Activated CD4-positive, CD25-positive, alpha-beta regulatory T cell treated with anti-CD3 and anti-CD28 coated beads, Interleukin-2, amount 50 U/mL, for 24 hours (primary cell): Measurements from ENCODE around the gene UNKL.

Source experiments
- ATAC-seq, 2 donors: fragments of 150-1000 bp; cut with Tn5 transposase; one replicate each; pipeline ENCODE4 v1.10.0; 2021; ENCODE audit warnings: mild to moderate bottlenecking in 1 of 2, moderate library complexity in 1 of 2

Gene UNKL

DNA sequence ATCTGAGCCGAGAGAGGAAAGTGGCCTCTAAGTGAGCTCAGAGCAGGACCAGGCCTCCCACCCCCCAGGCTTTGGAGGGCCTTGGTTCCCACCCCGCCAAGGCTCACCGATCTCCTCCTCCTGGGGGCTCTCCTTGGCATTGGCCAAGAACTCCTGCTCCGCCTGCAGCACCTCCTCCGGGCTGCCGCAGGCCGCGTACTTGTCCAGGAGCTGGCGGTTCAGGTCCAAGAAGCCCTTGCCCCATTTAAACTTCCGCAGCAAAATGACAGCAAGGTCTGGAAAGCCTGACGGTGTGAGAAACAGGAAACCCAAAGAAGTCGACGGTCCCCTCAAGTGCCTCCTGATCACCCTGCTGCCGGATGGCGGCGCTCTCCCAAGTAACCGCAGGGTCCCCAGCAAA, 64.6 kb downstream of the UNKL start:
- ATAC-seq = no peak

DNA sequence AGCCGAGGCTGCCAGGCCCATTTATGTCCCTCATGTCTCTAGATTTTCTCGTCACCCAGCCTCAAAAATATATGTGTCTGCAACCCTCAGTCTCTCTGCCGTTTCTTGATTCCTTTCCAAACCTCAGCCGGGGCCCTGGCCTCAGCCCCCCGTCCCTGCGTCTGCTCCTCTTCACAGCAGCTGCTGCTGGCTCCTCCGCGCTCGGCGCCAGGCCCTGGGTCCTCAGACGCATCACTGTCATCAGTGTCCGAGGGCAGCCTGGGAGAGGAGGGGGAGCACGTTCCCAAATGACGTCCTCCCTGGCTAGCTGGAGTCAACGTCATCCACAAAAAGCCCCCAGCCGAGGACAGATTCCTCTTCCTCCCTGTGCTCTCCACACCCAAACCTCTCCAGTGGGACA, 65.2 kb downstream of the UNKL start:
- ATAC-seq = no peak

DNA sequence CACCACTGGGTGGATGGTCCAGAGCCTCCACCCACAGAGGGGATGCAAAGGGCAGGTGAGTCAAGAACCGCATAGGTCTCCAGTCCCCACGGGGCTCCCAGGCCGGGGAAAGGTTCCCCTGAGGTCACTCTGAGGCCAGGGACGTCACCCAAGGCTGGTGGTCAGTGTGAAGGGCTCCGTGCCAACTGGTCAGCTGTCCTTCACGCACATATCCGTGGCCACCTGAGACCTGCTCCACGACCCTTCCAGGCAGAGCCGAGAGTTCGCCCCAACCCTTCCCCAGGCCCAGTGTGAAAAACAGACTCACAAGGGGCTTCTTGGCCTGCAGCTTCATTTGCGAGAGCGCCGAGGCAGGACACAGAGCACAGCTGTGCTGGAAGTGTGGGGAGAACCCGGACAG, 65.6 kb downstream of the UNKL start:
- ATAC-seq = no peak

DNA sequence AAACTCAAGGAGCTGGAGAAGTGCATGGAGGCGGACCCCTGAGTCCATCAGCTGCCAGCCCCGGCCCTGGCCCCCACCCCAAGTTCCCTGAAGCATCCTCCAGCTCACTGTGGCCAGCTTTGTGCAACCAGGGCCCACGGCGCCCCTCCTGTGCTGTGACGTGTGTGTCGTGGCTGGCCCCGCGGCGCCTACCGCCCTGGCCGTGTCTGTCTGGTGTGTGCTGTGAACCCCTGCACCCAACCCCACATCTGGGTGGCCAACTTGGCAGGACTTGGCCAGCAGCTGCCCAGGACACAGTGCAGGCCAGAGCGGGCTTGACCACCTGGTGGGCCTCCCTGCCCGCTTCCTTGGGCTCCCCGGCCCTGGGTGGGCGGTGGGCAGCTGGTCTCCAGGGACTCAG, 66.1 kb downstream of the UNKL start:
- ATAC-seq = no peak

DNA sequence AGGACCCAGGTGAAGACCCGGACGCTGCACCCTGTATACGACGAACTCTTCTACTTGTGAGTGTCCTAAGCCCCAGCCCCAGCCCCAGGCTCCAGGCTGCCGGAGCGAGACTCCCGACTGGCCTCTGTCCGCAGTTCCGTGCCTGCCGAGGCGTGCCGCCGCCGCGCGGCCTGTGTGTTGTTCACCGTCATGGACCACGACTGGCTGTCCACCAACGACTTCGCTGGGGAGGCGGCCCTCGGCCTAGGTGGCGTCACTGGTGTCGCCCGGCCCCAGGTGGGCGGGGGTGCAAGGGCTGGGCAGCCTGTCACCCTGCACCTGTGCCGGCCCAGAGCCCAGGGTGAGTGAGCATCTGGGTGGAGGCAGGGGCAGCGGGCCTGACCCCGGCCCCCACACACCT, 66.5 kb downstream of the UNKL start:
- no peak for ATAC-seq

DNA sequence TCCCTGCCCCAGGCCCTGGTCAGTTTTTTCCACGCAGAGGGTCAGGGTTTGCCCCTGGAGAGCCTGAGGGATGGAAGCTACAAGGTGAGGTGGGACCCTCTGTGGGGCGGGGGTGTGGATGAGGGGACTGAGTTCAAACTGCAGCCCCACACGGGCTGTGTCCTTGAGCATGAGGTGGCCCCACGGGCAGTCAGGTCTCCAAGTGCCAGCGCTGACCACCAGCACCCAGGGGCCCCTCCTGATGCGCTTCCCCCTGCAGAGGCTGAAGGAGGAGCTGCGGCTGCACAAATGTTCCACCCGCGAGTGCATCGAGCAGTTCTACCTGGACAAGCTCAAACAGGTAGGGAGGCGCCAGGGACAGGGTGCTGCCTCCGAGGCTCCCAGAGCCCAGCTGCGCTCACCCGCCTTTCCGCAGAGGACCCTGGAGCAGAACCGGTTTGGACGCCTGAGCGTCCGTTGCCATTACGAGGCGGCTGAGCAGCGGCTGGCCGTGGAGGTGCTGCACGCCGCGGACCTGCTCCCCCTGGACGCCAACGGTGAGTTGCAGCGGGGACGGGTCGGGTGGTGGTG, 67.1 kb downstream of the UNKL start:
- no peak for ATAC-seq

DNA sequence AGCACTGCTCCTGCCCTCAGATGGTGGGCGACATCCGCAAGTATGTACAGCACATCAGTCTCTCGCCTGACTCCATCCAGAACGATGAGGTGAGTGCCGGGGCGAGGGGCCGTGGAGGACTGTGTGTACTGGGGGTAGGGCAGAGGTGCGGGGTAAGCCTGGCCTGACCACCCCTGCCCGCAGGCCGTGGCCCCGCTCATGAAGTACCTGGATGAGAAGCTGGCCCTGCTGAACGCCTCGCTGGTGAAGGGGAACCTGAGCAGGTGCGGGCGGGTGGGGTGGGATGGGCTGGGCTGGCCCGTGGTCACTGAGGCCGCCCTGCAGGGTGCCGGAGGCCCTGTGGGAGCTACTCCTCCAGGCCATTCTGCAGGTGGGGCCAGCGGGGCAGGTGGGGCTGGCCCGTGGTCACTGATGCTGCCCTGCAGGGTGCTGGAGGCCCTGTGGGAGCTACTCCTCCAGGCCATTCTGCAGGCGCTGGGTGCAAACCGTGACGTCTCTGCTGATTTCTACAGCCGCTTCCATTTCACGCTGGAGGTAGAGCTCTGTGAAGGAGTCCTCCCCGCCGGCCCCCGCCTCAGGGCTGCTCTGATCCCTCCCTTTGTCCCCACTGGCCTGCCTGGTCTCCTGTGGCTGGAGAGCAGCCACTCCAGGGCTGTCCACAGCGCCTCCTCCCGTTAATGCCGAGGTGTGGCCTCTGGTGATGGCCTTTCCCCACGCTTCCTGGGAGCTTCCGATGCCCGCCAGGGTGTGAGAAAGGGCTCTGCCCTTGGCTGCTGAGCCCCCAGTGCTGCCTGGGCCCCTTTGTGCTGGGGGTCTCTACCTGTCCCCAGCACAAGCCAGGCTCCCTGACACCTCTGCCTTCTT, 67.8 kb downstream of the UNKL start:
- ATAC-seq = no peak

DNA sequence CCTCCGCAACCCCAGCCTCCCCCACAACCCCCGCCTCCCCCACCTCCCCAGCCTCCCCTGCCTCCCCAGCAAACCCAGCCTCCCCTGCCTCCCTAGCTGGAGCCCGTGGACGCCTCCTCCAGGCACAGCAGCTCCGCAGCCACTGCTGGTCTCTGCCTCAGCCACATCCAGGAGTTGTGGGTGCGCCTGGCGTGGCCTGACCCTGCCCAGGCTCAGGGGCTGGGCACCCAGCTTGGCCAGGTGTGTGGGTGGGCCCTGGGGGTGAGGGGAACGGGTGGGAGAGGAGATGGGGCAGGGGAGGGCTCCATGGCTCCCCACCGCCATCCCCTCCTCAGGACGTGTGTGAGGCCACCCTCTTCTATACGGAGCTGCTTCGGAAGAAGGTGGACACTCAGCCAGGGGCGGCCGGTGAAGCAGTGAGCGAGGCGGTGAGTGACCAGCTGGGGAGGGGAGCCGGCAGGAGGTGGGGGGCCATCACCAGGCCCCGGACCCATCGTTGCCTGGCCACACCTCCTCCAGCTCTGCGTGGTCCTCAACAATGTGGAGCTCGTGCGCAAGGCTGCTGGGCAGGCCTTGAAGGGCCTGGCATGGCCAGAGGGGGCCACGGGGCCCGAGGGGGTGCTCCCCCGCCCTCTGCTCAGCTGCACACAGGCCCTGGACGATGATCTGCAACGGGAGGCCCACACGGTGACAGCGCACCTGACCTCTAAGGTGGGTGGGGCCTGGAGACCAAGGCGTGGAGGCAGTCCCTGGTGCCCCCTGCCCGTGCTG, 68.7 kb downstream of the UNKL start:
- no peak for ATAC-seq

DNA sequence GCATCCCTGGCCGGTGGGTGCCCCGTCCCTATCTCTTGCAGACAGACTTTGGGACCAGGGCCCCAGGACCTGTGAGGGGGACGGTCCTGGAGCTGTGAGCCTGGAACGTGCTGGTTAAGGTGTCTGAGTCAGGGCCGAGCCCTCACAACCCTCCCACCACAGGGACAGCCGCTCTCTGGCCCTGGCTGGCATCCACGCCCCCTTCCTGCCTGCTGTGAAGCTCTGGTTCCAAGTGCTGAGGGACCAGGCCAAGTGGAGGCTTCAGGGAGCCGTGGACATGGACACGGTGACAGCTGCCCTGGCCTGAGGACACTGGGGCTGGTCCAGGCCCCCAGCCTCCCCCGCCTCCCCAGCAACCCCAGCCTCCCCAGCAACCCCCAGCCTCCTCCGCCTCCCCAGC, 69.4 kb downstream of the UNKL start:
- ATAC-seq = no peak

DNA sequence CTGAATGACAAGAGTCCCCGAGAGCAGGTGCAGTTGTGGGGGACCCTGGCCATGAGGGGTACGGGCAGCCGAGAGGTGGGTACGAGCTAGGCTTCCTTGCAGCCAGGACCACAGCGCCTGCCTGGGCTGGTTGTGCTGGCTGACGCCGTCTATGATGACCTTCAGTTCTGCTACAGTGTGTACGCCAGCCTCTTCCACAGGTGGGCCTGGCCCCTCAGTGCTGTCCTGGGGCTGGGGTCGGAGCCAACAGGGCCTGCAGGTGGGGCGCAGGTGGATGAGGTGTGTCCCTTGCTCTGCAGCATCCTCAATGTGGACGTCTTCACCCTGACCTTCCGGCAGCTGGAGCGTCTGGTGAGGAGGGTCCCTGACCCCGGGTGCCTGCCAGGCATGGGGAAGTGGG, 70.0 kb downstream of the UNKL start:
- no peak for ATAC-seq

DNA sequence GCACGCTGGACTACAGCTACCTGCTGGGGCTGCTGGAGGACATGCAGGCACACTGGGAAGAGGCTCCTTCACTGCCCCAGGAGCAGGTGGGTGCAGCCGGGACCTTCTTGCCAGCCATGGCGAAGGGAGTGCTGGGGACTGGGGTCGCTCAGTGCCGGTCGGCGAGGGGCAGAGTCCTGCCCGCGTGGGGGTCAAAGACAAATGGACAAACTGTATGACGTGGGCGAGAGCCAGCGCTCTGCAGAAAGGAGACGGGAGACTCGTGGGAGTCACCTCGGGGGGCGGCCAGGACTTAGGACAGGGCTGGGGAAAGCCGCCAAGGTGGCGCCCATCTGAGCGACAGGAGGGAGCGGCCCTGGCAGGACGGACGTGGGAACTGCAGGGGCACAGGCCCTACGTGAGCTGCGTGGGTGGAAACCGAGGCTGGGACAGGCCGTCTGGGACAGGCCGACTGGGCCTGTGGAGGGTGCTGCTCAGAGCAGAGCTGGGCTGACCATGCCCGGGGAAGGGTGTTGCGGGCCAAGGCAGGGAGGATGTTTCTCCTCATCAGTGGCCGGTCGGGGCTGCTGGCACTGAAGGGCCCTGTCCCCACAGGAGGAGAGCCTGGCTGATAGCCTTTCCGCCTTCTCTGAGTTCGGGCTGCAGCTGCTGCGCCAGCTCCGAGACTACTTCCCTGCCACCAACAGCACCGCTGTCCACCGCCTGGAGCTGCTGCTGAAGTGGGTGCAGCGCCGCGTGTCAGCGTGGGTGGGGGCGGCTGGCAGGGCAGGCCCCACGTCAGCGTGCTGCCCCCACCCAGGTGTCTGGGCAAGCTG, 70.9 kb downstream of the UNKL start:
- no peak for ATAC-seq

DNA sequence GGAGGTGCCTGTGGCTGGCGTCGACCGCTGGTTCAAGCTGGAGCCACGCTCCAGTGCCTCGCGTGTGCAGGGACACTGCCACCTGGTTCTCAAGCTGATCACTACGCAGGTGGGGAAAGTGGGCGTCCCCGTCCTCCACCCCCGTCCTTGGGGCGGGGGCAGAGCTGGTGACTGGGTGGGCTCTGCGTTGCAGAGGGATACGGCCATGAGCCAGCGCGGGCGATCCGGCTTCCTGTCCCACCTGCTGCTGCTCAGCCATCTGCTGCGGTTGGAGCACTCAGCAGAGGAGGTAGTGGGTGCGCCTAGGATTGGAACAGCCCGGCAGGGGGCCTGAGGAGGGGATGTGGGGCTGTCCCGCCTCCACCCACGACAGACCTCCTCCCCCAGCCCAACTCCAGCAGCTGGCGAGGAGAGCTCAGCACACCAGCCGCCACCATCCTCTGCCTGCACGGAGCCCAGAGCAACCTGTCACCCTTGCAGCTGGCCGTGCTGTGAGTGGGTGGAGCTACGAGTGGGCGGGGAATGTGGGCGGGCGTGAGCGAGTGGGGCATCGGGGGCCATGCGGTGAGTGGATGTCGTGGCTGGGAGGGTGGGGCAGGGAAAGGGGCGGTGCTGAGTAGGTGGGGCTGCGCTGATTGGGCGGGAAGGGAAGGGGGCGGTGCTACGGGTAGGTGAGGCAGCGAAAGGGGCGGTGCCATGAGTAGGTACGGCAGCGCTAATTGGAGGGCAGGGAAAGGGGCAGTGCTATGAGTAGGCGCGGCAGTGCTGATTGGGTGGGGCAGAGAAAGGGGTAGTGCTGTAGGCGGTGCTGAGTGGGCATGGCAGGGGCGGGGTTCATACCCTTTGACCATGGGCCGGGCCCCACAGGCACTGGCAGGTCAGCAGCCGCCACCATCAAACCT, 71.7 kb downstream of the UNKL start:
- ATAC-seq = peak; percentile 92

DNA sequence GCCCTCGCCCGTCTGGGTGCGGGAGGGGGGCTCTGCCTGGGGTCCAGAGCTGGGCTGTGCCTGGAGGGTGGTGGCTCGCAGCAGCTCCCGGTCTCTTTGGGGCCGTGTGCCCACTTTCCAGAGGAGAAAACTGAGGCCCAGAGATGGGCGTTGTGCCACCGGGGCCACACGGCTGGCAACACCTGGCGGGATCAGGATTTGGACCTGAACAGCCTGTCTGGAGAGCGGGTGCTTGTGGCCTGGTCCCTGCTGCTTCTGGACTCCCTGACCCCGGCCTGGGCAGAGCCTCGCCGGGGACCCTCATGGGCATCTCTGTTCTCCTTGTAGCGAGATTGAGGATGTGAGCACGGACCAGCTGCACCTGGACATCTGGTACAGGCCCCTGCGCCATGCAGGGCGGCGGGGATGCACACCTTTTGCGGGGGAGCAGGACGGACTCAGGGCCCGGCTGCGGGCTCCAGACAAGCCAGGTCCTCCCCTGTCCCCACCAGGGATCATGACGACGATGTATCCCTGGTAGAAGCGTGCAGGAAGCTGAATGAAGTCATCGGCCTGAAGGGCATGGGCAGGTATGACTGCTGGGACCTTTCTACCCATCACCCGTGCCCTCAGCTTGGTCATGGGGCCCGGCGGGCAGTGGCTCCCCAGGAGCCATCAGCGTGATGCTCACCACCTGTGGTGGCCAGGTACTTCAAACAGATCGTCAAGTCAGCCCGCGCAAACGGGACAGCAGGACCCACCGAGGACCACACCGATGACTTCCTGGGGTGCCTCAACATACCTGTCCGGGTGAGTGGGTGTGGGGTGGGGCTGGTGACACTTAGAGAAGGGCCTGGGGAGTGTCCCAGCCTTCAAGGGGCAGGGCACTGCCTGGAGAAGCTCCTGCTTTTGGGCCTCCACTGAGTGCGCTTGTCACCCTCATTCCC, 72.7 kb downstream of the UNKL start:
- no peak for ATAC-seq

DNA sequence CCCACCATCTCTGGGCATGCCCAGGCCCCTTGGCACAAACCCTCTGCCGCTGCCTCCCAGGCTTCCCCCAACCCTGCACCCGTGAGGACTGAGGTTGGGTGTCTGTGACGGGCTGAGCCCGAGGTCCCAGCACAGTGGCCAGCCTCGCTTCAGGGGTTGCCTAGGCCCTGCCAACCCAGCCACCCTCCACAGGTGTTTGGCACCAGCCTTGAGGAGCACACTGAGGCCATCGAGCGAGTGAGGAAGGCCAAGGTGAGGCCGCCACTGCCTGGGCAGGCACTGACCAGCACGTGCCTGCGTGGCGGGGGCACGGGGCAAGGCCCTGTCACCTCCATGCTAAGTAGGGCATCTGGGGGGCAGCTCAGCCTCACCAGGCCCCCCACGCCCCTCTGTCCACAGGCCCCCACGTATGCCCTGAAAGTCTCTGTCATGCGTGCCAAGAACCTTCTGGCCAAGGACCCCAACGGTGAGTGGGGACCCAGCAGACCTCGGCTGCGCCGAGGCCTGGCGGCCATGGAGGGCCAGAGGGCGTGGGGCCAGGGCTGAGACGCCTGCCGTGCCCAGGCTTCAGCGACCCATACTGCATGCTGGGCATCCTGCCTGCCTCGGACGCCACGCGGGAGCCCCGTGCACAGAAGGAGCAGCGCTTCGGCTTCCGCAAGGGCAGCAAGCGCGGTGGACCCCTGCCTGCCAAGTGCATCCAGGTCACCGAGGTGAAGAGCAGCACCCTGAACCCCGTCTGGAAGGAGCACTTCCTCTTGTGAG, 73.6 kb downstream of the UNKL start:
- no peak for ATAC-seq

DNA sequence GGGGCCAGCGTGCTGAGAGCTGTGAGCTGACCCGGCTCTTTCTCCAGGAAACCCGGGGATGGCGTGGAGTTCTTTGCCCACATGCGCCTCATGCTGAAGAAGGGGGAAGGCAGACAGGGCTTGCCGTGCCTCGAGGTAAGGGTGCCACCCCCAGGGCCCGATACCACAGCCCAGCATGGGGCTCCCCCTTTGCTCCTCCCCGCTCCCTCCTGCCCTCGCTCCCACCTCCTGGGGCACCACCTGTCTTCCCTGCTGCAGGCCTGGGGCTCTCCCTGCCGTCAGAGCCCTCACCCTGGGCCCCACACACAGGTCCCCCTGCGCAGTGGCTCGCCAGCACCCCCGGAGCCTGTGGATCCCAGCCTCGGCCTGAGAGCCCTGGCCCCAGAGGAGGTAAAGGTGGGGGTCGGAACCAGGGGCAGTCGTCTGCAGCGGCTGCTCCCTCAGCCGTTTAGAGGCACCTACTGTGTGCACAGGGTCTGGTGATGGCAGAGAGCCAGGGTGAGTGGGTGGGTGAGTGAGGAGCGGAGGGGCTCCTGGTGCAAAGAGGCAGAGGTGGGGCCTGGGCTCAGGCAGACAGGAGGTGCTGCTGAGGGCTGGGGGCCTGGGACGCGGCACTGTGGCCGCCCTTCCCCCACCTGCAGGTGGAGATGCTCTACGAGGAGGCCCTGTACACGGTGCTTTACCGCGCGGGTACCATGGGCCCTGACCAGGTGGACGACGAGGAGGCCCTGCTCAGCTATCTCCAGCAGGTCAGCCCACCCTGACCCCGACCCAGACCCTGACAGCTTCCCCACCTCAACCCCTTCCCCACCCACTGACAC, 75.4 kb downstream of the UNKL start:
- no peak for ATAC-seq

DNA sequence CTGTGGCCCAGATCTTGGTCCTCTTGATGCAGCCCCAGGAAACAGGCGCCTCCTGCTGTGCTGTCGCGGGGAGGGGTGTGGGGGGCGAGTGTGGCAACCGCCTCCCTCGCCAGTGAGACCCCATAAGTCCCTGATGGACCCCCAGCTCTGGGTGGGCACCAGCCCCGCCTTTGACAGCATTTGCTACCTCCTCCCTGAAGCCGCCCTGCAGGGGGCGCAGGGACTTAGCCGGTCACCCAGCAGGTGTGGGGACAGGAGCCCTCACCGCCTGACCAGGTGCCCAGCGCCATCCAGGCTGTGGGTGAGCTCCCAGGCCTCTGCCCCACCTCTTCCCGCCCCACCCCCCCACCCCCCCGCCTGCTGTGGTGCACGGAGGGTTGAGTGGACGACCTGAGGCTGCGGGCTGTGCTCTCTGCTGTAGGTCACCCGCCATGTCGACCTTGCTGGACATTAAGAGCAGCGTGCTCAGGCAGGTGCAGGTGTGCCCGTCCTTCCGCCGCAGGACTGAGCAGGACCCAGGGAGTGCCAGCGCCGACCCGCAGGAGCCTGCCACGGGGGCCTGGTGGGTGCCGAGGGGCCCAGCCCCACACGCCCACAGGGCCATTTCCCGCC, 76.3 kb downstream of the UNKL start:
- ATAC-seq = no peak

DNA sequence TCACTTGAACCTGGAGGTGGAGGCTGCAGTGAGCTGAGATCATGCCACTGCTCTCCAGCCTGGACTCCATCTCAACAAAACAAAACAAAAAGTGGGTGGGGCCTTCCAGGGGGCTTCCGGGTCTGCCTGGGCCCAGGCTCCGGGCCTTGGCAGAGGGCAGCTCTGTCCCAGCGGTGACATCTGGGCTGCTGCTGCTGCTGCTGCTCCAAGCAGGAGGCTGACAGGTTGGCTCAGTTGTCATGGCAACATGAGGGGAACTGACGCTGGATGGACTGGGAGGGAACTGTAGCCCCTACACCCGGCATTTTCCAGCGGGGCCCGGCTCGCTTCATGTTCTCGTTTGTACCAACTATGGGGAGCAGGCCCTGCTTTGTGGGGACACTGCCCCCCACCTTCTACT, 77.0 kb downstream of the UNKL start:
- no peak for ATAC-seq

DNA sequence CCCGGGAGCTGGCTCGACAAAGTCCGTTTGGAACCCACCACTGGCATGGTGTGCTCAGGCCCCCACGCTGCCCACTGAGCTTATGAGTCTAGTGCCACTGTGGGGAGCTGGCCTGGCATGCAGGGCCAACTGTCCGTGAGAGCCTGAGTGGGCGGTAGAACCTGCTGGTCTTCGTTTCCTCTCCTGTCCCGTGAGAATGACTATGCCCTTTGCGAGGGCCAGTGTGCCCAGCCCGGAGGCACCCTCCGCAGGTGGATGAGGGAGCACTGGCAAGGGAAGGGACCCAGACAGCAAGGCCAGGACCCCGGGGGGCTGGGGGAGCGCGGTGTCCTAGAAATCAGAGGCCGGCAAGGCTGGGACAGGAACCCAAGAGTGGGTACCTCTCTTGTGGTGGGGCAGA, 77.9 kb downstream of the UNKL start:
- ATAC-seq = no peak

DNA sequence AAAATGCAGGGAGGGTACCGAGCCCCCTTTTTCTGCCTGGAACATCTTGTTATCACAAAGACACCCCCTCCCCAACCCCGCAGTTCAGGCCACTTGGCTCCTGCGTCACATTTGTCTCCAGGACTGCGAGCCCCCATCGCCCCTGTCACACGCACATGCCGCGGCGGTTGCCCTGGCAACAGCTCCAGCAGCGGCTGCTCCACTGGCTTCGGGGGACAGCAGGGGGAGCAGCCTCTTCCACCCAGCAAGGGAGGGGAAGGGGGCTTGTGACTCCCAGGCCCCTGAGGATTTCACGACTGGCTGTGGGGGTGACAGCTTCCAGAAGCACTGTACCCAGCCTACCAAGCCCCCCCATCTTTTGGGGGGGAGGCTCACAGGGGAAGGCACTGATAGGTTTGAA, 78.5 kb downstream of the UNKL start:
- no peak for ATAC-seq
